ENCODE measurements around the gene MYH6. TPM values are rescaled to one million over a fixed set of nuclear protein-coding genes. Genes with fewer than 3 reads are reported as not detected.

The MYH6 gene
- total RNA-seq, 4 donors from 2014 or later: 0.20 TPM; not detected in 3

GRCh38 chr14:23447361-23448350, 39.6 kb upstream of the MYH6 start:
- no peak for DNase-seq (ENCODE audit: low spot score in 2 of 2)
- TF ChIP-seq CTCF (IDR thresholded peaks at IDR 0.05): no peak
- intact Hi-C loops (cut with DNase I; ENCODE audit: low total_unique reads): loop anchor here (10.0 kb wide), 1 partner anchor 103 kb away; no protein-coding TSS in a partner anchor
- H3K4me3 ChIP-seq (ENCODE audit: low read depth, poor library complexity, severe bottlenecking): no peak overlapping the region
- WGBS, 2 donors: 82 to 83% methylated on average over 7 of the region's 7 CpGs

- no peak for DNase-seq (ENCODE audit: low spot score in 2 of 2)
- TF ChIP-seq POLR2A (IDR thresholded peaks at IDR 0.05): no peak
- no peak overlapping the region for H3K4me3 ChIP-seq (ENCODE audit: low read depth, poor library complexity, severe bottlenecking)
- WGBS, 2 donors: 26 to 57% methylated on average over 4 of the region's 4 CpGs
- intact Hi-C loops (cut with DNase I; ENCODE audit: low total_unique reads): loop anchor here (10.0 kb wide), 1 partner anchor 102 kb away; no protein-coding TSS in a partner anchor
Measured at GRCh38 chr14:23446291-23446851, 38.3 kb upstream of the MYH6 start.

GRCh38 chr14:23445773-23446172, 37.7 kb upstream of the MYH6 start:
- no peak overlapping the region for H3K4me3 ChIP-seq (ENCODE audit: low read depth, poor library complexity, severe bottlenecking)
- TF ChIP-seq CTCF (IDR thresholded peaks at IDR 0.05) (no peak), POLR2A (IDR thresholded peaks at IDR 0.05) (no peak)
- 60 to 65% methylated on average over 4 of the region's 4 CpGs for WGBS, 2 donors
- intact Hi-C loops (cut with DNase I; ENCODE audit: low total_unique reads): loop anchor here (10.0 kb wide), 1 partner anchor 101 kb away; no protein-coding TSS in a partner anchor
- DNase-seq (ENCODE audit: low spot score in 2 of 2): no peak

- TF ChIP-seq CTCF (IDR thresholded peaks at IDR 0.05) (no peak), POLR2A (IDR thresholded peaks at IDR 0.05) (no peak)
- 79 to 81% methylated on average over 1 of the region's 1 CpG for WGBS, 2 donors
- intact Hi-C loops (cut with DNase I; ENCODE audit: low total_unique reads): loop anchor here (10.0 kb wide), 1 partner anchor 100 kb away; no protein-coding TSS in a partner anchor
Measured at GRCh38 chr14:23444314-23444713, 36.2 kb upstream of the MYH6 start.

GRCh38 chr14:23443881-23444280, 35.8 kb upstream of the MYH6 start:
- WGBS, 2 donors: 79 to 81% methylated on average over 6 of the region's 6 CpGs
- no peak overlapping the region for H3K4me3 ChIP-seq (ENCODE audit: low read depth, poor library complexity, severe bottlenecking)
- intact Hi-C loops (cut with DNase I; ENCODE audit: low total_unique reads): loop anchor here (10.0 kb wide), 1 partner anchor 99 kb away; no protein-coding TSS in a partner anchor
- peak in 1 of 2 donors; percentile 43 for DNase-seq (ENCODE audit: low spot score in 2 of 2)
- no peak for TF ChIP-seq CTCF (IDR thresholded peaks at IDR 0.05)
- TF ChIP-seq POLR2A (IDR thresholded peaks at IDR 0.05): no peak

More at GRCh38 chr14:23444314-23444713, 36.2 kb upstream of the MYH6 start:
- no peak for DNase-seq (ENCODE audit: low spot score in 2 of 2)
- no peak overlapping the region for H3K4me3 ChIP-seq (ENCODE audit: low read depth, poor library complexity, severe bottlenecking)

- no peak for TF ChIP-seq CTCF (IDR thresholded peaks at IDR 0.05)
- TF ChIP-seq POLR2A (IDR thresholded peaks at IDR 0.05): no peak
- intact Hi-C loops (cut with DNase I; ENCODE audit: low total_unique reads): loop anchor here (10.0 kb wide), 1 partner anchor 99 kb away; no protein-coding TSS in a partner anchor
- no peak for DNase-seq (ENCODE audit: low spot score in 2 of 2)
- WGBS, 2 donors: 79 to 84% methylated on average over 11 of the region's 11 CpGs
- H3K4me3 ChIP-seq (ENCODE audit: low read depth, poor library complexity, severe bottlenecking): no peak overlapping the region
Measured at GRCh38 chr14:23443411-23443812, 35.3 kb upstream of the MYH6 start.

Data from lower leg skin (tissue), 4 donors.